22Rv1 (cell line): ENCODE results near the gene PER2.

ENCODE experiments used
- ZFX ChIP-seq: fragments of 450-650 bp; IDR thresholded peaks from 2 replicates; pipeline ENCODE4 v1.6.1; 2017; ENCODE audit warnings: antibody characterized with exemption, borderline replicate concordance
- TF ChIP-seq, protein P1 (sequence below): fragments of 450-650 bp; IDR thresholded peaks from 2 replicates; pipeline ENCODE4 v1.5.1; 2017; ENCODE audit warnings: mild to moderate bottlenecking

DNA sequence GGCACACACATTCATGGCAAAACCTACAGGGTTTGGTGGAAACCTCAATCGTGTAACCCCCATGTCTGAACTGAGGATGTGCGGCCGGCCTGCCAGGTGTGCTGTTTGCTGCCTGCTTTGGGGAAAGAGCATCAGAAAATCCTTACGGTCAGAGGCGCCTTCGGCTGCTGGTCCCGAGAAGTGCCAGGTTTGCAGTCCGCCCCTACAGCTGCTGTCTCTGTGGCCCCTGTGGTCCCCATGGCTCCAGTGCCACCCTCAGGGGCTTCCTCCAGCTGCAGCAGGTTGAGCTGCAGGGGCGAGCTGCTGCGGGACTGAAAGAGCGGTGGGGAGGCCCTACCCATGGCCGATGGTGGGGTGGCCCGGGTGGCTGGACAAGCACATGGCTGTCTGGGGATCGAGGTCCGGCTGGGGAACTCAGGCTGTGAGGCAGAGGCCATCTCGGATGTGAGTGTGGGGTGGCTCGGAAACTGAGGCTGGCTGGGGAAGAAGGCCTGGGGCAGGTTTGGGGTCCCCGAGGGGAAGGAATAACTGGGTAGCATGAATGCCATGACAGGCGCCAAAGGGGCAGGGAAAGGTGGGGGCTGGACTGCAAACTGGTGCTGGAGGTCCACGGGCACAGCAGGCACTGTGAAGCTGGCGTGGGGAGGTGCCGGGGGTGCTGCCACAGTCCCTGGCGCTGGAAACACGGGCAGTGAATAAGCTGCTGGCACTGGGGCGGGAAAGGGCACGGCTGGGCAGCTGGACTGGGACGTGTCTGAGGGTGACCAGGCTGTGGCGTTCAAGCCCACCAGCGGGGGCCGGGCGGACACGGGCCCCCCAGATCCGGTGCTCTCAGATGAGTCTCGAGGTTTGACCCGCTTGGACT lies 35.4 kb downstream of the PER2 start:
- TF ChIP-seq, protein P1, sequence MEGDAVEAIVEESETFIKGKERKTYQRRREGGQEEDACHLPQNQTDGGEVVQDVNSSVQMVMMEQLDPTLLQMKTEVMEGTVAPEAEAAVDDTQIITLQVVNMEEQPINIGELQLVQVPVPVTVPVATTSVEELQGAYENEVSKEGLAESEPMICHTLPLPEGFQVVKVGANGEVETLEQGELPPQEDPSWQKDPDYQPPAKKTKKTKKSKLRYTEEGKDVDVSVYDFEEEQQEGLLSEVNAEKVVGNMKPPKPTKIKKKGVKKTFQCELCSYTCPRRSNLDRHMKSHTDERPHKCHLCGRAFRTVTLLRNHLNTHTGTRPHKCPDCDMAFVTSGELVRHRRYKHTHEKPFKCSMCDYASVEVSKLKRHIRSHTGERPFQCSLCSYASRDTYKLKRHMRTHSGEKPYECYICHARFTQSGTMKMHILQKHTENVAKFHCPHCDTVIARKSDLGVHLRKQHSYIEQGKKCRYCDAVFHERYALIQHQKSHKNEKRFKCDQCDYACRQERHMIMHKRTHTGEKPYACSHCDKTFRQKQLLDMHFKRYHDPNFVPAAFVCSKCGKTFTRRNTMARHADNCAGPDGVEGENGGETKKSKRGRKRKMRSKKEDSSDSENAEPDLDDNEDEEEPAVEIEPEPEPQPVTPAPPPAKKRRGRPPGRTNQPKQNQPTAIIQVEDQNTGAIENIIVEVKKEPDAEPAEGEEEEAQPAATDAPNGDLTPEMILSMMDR: no peak
- TF ChIP-seq ZFX: no peak
